HUES6 (cell line): ENCODE data around the gene CARMIL1.

ENCODE experiments used
- H3K27ac ChIP-seq: 2 replicates; pipeline ENCODE4 v1.7.0; 2013; ENCODE audit warnings: low read depth, mild to moderate bottlenecking, low read length, inconsistent platforms
- H3K27me3 ChIP-seq: 2 replicates; pipeline ENCODE4 v1.6.1; 2013; ENCODE audit warnings: low read length; ENCODE audit not compliant: control insufficient read depth, insufficient read depth
- H3K36me3 ChIP-seq: 2 replicates; pipeline ENCODE4 v1.6.1; 2013; ENCODE audit warnings: low read length; ENCODE audit not compliant: control insufficient read depth, insufficient read depth
- H3K4me1 ChIP-seq: 2 replicates; pipeline ENCODE4 v1.6.1; 2013; ENCODE audit warnings: low read length; ENCODE audit not compliant: control insufficient read depth, insufficient read depth
- H3K4me3 ChIP-seq: 2 replicates; pipeline ENCODE4 v1.5.1; 2013; ENCODE audit warnings: low read depth, low read length
- H3K9ac ChIP-seq: one replicate; pipeline ENCODE4 v1.6.1; 2013; ENCODE audit warnings: mild to moderate bottlenecking, low read length
- H3K9me3 ChIP-seq: 2 replicates; pipeline ENCODE4 v1.6.1; 2013; ENCODE audit warnings: low read depth, low read length; ENCODE audit not compliant: control insufficient read depth, insufficient read depth

Gene CARMIL1

GRCh38 chr6:25635886-25636317, 356.7 kb downstream of the CARMIL1 start:
- peaks cover 7% of the 10 kb centered on the region; the same call in 1 of the 2 replicates for H3K27me3 ChIP-seq
- no peaks in the 10 kb centered on the region for H3K4me1 ChIP-seq
- no peaks in the 10 kb centered on the region for H3K36me3 ChIP-seq
- H3K9ac ChIP-seq = no peak overlapping the region
- H3K4me3 ChIP-seq = no peak overlapping the region
- no peaks in the 10 kb centered on the region for H3K9me3 ChIP-seq
- H3K27ac ChIP-seq = no peak overlapping the region

GRCh38 chr6:25637211-25637610, 358.0 kb downstream of the CARMIL1 start:
- Histone ChIP-seq H3K36me3 (no peaks in the 10 kb centered on the region), H3K4me3 (no peak overlapping the region), H3K27me3 (peaks cover 20% of the 10 kb centered on the region; the same call in 1 of the 2 replicates), H3K27ac (no peak overlapping the region), H3K9me3 (no peaks in the 10 kb centered on the region), H3K4me1 (no peaks in the 10 kb centered on the region), H3K9ac (no peak overlapping the region)

GRCh38 chr6:25637960-25638434, 358.8 kb downstream of the CARMIL1 start:
- Histone ChIP-seq H3K4me1 (no peaks in the 10 kb centered on the region), H3K36me3 (no peaks in the 10 kb centered on the region), H3K4me3 (no peak overlapping the region), H3K9ac (no peak overlapping the region), H3K9me3 (no peaks in the 10 kb centered on the region), H3K27me3 (peaks cover 24% of the 10 kb centered on the region; the same call in 1 of the 2 replicates), H3K27ac (no peak overlapping the region)

GRCh38 chr6:25639653-25640052, 360.5 kb downstream of the CARMIL1 start:
- H3K36me3 ChIP-seq = no peaks in the 10 kb centered on the region
- H3K9me3 ChIP-seq = no peaks in the 10 kb centered on the region
- no peak overlapping the region for H3K4me3 ChIP-seq
- no peaks in the 10 kb centered on the region for H3K4me1 ChIP-seq
- no peak overlapping the region for H3K27ac ChIP-seq
- no peak overlapping the region for H3K9ac ChIP-seq
- H3K27me3 ChIP-seq = peaks cover 25% of the 10 kb centered on the region

GRCh38 chr6:25640446-25640845, 361.3 kb downstream of the CARMIL1 start:
- peaks cover 28% of the 10 kb centered on the region for H3K27me3 ChIP-seq
- no peaks in the 10 kb centered on the region for H3K36me3 ChIP-seq
- H3K4me3 ChIP-seq = no peak overlapping the region
- no peaks in the 10 kb centered on the region for H3K4me1 ChIP-seq
- H3K9ac ChIP-seq = no peak overlapping the region
- no peaks in the 10 kb centered on the region for H3K9me3 ChIP-seq
- H3K27ac ChIP-seq = no peak overlapping the region

GRCh38 chr6:25640891-25641290, 361.7 kb downstream of the CARMIL1 start:
- Histone ChIP-seq H3K36me3 (no peaks in the 10 kb centered on the region), H3K27me3 (peaks cover 28% of the 10 kb centered on the region), H3K4me1 (no peaks in the 10 kb centered on the region), H3K4me3 (no peak overlapping the region), H3K9me3 (no peaks in the 10 kb centered on the region), H3K9ac (no peak overlapping the region), H3K27ac (no peak overlapping the region)

- Histone ChIP-seq H3K9me3 (no peaks in the 10 kb centered on the region), H3K9ac (no peak overlapping the region), H3K4me1 (no peaks in the 10 kb centered on the region), H3K27ac (no peak overlapping the region), H3K36me3 (no peaks in the 10 kb centered on the region), H3K4me3 (no peak overlapping the region), H3K27me3 (peaks cover 28% of the 10 kb centered on the region)
These were observed 362.2 kb downstream of the CARMIL1 start for GRCh38 chr6:25641377-25641776.

GRCh38 chr6:25641940-25642666, 362.9 kb downstream of the CARMIL1 start:
- H3K4me1 ChIP-seq = no peaks in the 10 kb centered on the region
- H3K27ac ChIP-seq = no peak overlapping the region
- H3K9ac ChIP-seq = no peak overlapping the region
- peaks cover 28% of the 10 kb centered on the region for H3K27me3 ChIP-seq
- no peaks in the 10 kb centered on the region for H3K36me3 ChIP-seq
- H3K9me3 ChIP-seq = no peaks in the 10 kb centered on the region
- H3K4me3 ChIP-seq = no peak overlapping the region

GRCh38 chr6:25642667-25643328, 363.6 kb downstream of the CARMIL1 start:
- Histone ChIP-seq H3K9me3 (no peaks in the 10 kb centered on the region), H3K4me3 (no peak overlapping the region), H3K4me1 (no peaks in the 10 kb centered on the region), H3K36me3 (no peaks in the 10 kb centered on the region), H3K27ac (no peak overlapping the region), H3K27me3 (peaks cover 28% of the 10 kb centered on the region), H3K9ac (no peak overlapping the region)

GRCh38 chr6:25645916-25646315, 366.7 kb downstream of the CARMIL1 start:
- H3K9me3 ChIP-seq = no peaks in the 10 kb centered on the region
- no peak overlapping the region for H3K9ac ChIP-seq
- H3K36me3 ChIP-seq = no peaks in the 10 kb centered on the region
- H3K27me3 ChIP-seq = peaks cover 41% of the 10 kb centered on the region
- no peak overlapping the region for H3K4me3 ChIP-seq
- no peaks in the 10 kb centered on the region; the same call in 1 of the 2 replicates for H3K4me1 ChIP-seq
- H3K27ac ChIP-seq = no peak overlapping the region

GRCh38 chr6:25649611-25650010, 370.4 kb downstream of the CARMIL1 start:
- Histone ChIP-seq H3K4me3 (no peak overlapping the region), H3K27me3 (peaks cover 56% of the 10 kb centered on the region), H3K4me1 (peaks cover 3% of the 10 kb centered on the region), H3K9ac (no peak overlapping the region), H3K9me3 (no peaks in the 10 kb centered on the region), H3K27ac (no peak overlapping the region), H3K36me3 (no peaks in the 10 kb centered on the region)
